Measurements from ENCODE around the gene IFITM1. TPM values are rescaled to one million over a fixed set of nuclear protein-coding genes. Genes with fewer than 3 reads are reported as not detected.

IFITM1 gene
- total and polyA plus RNA-seq, 9 of the 15 experiments (the other 6 are each of a cell fraction or from before 2014, with no cell fraction given): 691 to 5,579 (median 974) TPM

- TF ChIP-seq MBD2 (IDR thresholded peaks at IDR 0.05; ENCODE audit: borderline replicate concordance, low read depth) (no peak), KLF6 (CRISPR knock-in tag; IDR thresholded peaks at IDR 0.05; ENCODE audit: borderline replicate concordance) (peak; percentile 73; the same call in 1 of the 2 replicates), POLR2A (conservative IDR thresholded peaks at IDR 0.05) (peak; percentile 58; the same call in 1 of the 2 replicates), SNAPC5 (CRISPR knock-in tag; IDR thresholded peaks at IDR 0.05) (no peak), CXXC5 (CRISPR knock-in tag; IDR thresholded peaks at IDR 0.05) (peak; percentile 88), ZKSCAN8 (CRISPR knock-in tag; IDR thresholded peaks at IDR 0.05) (peak; percentile 87; the same call in 1 of the 2 replicates), ZC3H8 (IDR thresholded peaks at IDR 0.05) (no peak), HNRNPUL1 (IDR thresholded peaks at IDR 0.05; ENCODE audit: low read length) (no peak), IRF2 (CRISPR knock-in tag; IDR thresholded peaks at IDR 0.05) (no peak), SRF (CRISPR knock-in tag; IDR thresholded peaks at IDR 0.05) (no peak), GATAD2A (IDR thresholded peaks at IDR 0.05) (0 out of 2 replicates have a peak, but pooled peaks have one; percentile 17), HIVEP1 (CRISPR knock-in tag; IDR thresholded peaks at IDR 0.05) (peak; percentile 83; the same call in 1 of the 2 replicates), HNRNPLL (IDR thresholded peaks at IDR 0.05; ENCODE audit: low read depth, low read length, poor library complexity, severe bottlenecking) (no peak), ZNF561 (CRISPR knock-in tag; conservative IDR thresholded peaks at IDR 0.05) (no peak), ZNF764 (CRISPR knock-in tag; IDR thresholded peaks at IDR 0.05; ENCODE audit: low read depth) (no peak), MCM7 (IDR thresholded peaks at IDR 0.05) (no peak), NFIX (CRISPR knock-in tag; IDR thresholded peaks at IDR 0.05; ENCODE audit: low read depth) (no peak), POLR2B (IDR thresholded peaks at IDR 0.05; ENCODE audit: low read depth, partially characterized antibody) (no peak), PYGO2 (tag; IDR thresholded peaks at IDR 0.05) (peak; percentile 88), UBTF (IDR thresholded peaks at IDR 0.05; ENCODE audit: borderline replicate concordance in 1 of 2, low read depth in 2 of 2, low read length in 2 of 2) (0 out of 4 replicates have a peak, but pooled peaks of 1 of the 2 experiments have one; percentile 12), ZNF324 (CRISPR knock-in tag; IDR thresholded peaks at IDR 0.05) (peak; percentile 49; the same call in 1 of the 2 replicates), JUND (IDR thresholded peaks at IDR 0.05; ENCODE audit: borderline replicate concordance, low read depth, low read length) (no peak), JUND (tag; IDR thresholded peaks at IDR 0.05; ENCODE audit: borderline replicate concordance, low read depth, low read length) (no peak; the same call in 2 of the 3 replicates), ZNF41 (CRISPR knock-in tag; conservative IDR thresholded peaks at IDR 0.05) (peak; percentile 82), ATF7 (IDR thresholded peaks at IDR 0.05) (peak; percentile 12; the same call in 1 of the 2 replicates), PHB2 (IDR thresholded peaks at IDR 0.05; ENCODE audit: low read depth) (no peak), PTRF (tag; IDR thresholded peaks at IDR 0.05) (peak; percentile 83), TCFL5 (CRISPR knock-in tag; conservative IDR thresholded peaks at IDR 0.05) (peak; percentile 59; the same call in 1 of the 2 replicates), CHD2 (IDR thresholded peaks at IDR 0.05; ENCODE audit: low read depth, low read length) (no peak), SP1 (CRISPR knock-in tag; IDR thresholded peaks at IDR 0.05) (no peak)
These were observed 42.0 kb downstream of the IFITM1 start (continued) for GRCh38 chr11:355581-356458.

All from K562 (cell line).